GM06990 (cell line): ENCODE measurements around the gene MRPL22.

Experiments
- DNase-seq: peaks from one replicate; pipeline ENCODE4 v3.0.0-alpha.2; 2011; ENCODE audit not compliant: insufficient read length; ENCODE audit errors: extremely low read depth
- H3K27me3 ChIP-seq: replicated peaks from 2 replicates; pipeline ENCODE4 v1.6.0; 2011; ENCODE audit warnings: low read length; ENCODE audit not compliant: control insufficient read depth, insufficient read depth
- H3K36me3 ChIP-seq: 2 replicates; pipeline ENCODE4 v1.5.1; 2011; ENCODE audit warnings: low read length; ENCODE audit not compliant: control insufficient read depth, insufficient read depth
- H3K4me3 ChIP-seq: replicated peaks from 2 replicates; pipeline ENCODE4 v1.5.1; 2011; ENCODE audit warnings: low read depth, mild to moderate bottlenecking, control low read depth, low read length
- TF ChIP-seq, protein P1 (sequence below): IDR thresholded peaks from 2 replicates; pipeline ENCODE4 v1.5.1; 2011; ENCODE audit warnings: low read length, control low read depth, mild to moderate bottlenecking, inconsistent platforms; ENCODE audit not compliant: insufficient read depth, poor library complexity, severe bottlenecking

The MRPL22 gene

DNA sequence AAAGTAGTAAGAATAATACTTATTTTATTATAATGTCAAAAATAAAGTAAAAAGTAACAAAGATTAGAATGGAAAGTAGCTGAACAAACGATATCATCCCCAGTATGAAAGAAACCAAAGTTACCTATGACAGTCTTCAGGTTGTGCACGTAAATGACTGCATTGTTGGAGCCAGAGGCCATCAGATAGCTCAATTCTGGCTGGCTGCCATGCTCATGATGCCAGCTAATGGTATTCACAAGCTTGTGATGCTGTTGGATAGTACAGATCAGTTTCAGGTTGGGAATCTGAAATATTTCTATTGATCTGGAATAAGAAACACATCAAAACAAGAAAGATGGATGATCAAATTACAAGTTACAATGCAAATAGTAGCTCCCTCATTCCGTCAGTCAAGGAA, 24.0 kb upstream of the MRPL22 start:
- TF ChIP-seq, protein P1, sequence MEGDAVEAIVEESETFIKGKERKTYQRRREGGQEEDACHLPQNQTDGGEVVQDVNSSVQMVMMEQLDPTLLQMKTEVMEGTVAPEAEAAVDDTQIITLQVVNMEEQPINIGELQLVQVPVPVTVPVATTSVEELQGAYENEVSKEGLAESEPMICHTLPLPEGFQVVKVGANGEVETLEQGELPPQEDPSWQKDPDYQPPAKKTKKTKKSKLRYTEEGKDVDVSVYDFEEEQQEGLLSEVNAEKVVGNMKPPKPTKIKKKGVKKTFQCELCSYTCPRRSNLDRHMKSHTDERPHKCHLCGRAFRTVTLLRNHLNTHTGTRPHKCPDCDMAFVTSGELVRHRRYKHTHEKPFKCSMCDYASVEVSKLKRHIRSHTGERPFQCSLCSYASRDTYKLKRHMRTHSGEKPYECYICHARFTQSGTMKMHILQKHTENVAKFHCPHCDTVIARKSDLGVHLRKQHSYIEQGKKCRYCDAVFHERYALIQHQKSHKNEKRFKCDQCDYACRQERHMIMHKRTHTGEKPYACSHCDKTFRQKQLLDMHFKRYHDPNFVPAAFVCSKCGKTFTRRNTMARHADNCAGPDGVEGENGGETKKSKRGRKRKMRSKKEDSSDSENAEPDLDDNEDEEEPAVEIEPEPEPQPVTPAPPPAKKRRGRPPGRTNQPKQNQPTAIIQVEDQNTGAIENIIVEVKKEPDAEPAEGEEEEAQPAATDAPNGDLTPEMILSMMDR: no peak
- H3K4me3 ChIP-seq: no peak overlapping the region
- peaks cover 3% of the 10 kb centered on the region; the same call in 1 of the 2 replicates for H3K36me3 ChIP-seq
- no peaks in the 10 kb centered on the region for H3K27me3 ChIP-seq
- no peak for DNase-seq

DNA sequence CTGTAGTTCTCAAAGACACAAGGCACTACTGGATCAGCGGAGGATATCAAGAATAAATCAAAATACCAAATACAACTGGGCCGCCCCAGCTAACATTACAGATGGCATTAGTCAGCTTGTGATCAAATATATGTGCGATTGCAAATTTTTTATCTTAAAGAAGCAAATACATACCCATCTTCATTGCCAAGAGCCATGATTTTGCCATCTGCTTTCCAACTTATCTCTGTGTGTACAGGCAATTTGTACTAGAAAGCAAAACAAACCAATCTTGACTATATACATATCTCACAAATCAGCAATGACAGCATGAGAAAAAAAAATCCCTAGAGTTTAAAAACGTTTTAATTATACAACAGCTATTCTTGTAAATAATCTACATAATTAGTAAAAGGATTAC, 23.1 kb upstream of the MRPL22 start:
- Histone ChIP-seq H3K27me3 (no peaks in the 10 kb centered on the region), H3K4me3 (no peak overlapping the region), H3K36me3 (peaks cover 3% of the 10 kb centered on the region; the same call in 1 of the 2 replicates)
- no peak for DNase-seq
- TF ChIP-seq, protein P1: no peak

DNA sequence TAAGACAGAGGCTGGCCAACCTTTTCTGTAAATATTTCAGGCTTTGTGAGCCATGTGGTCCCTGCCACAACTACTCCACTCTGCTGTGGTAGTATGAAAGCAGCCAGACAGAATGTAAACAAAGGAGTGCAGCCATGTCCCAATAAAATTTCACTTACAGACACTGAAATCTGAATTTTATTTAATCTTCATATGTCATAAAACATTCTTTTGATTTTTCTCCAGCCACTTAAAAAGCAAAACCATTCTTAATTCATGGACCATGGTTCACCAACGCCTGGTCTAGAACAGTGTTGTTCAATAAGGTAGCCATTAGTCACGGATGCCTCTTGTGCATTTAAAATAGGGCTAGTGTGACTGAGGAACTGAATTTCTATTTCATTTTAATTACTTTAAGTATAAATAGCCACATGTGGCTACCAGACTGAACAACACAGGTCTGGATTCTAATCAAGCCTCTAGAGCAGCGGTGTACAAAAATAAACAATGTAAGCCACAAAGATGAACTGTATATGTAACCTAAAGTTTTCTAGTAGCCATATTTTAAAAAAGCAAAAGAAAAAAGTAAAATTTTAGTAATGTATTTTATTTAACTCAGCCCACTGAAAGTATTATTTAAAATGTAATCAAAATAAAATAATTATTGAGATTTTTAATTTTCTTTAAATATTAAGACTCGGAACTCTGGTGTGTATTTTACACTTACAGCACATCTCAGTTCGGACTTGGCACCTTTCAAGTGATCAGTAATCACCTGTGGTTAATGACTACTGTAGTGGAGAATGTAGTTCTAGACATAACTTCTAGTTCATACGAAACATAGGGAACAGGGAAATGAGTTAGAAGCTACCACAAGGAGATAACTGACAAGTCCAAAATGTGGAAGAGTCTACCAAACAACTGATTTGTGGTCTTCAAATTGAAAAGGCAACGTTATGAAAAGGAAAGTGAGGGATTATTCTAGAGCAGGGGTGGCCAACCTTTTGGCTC, 17.1 kb upstream of the MRPL22 start:
- no peak for DNase-seq
- no peak overlapping the region for H3K4me3 ChIP-seq
- H3K27me3 ChIP-seq: no peaks in the 10 kb centered on the region
- TF ChIP-seq, protein P1: no peak
- no peaks in the 10 kb centered on the region; the same call in 1 of the 2 replicates for H3K36me3 ChIP-seq

DNA sequence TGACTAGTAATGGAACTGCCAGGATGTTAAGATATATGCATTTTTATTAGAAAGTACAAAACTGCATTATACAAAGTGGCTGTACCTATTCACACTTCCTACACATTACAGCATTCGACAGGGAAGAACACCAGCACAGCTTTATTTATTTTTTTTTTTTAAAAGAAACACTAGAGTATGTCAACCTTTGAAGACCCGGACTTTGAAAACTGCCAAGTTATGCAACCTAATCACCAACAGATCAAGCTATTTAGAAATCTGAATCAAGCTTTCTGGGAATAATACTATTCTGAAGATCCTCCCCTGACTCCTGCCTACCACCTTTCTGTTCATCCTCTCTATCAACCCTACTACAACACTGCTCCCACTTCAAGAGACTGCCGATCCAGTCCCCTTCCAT, 7.3 kb upstream of the MRPL22 start:
- DNase-seq: no peak
- TF ChIP-seq, protein P1: no peak
- Histone ChIP-seq H3K27me3 (no peaks in the 10 kb centered on the region), H3K4me3 (no peak overlapping the region), H3K36me3 (peaks cover 5% of the 10 kb centered on the region)

DNA sequence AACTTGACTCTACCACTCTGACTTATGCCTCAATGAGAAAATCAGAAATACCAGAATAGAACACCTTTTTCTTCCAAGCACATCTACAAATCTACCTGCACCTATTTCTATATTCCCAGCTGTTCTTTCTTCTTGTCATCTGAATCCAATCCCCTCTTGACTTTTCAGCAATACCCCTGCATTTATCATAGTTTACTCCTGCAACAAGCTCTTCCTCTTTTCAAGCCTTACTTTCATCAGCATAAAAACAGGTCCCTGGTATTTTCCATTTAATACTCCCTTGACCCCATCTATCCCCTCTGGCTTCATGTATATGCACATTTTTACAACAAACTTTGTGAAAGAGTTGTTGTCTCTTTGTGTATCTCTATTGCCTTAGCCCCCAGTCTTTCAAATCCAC, 6.0 kb upstream of the MRPL22 start:
- TF ChIP-seq, protein P1: no peak
- H3K4me3 ChIP-seq: no peak overlapping the region
- no peaks in the 10 kb centered on the region for H3K27me3 ChIP-seq
- H3K36me3 ChIP-seq: peaks cover 5% of the 10 kb centered on the region
- DNase-seq: no peak
